RWPE2 (cell line): ENCODE measurements around the gene RPL38.

ENCODE experiments used
- ATAC-seq: fragments of 200-7000 bp; cut with Tn5 transposase; 3 replicates; pipeline ENCODE4 v1.9.1; 2021; ENCODE audit warnings: low read depth
- DNase-seq: peaks from one replicate; pipeline ENCODE4 v3.0.0-alpha.2; 2020; ENCODE audit warnings: low spot score
- H3K27ac ChIP-seq: fragments of 450-650 bp; 2 replicates; pipeline ENCODE4 v1.5.1; 2017; ENCODE audit warnings: mild to moderate bottlenecking; ENCODE audit not compliant: poor library complexity, severe bottlenecking
- H3K27me3 ChIP-seq: fragments of 250-450 bp; sonication (Bioruptor Pico); 2 replicates; pipeline ENCODE4 v1.5.1; 2021; ENCODE audit warnings: mild to moderate bottlenecking, moderate library complexity; ENCODE audit not compliant: insufficient read depth, poor library complexity, severe bottlenecking
- H3K36me3 ChIP-seq: fragments of 250-450 bp; sonication (Bioruptor Pico); 2 replicates; pipeline ENCODE4 v1.5.1; 2020; ENCODE audit warnings: low read depth, mild to moderate bottlenecking, moderate library complexity
- H3K4me1 ChIP-seq: fragments of 250-450 bp; sonication (Bioruptor Pico); 2 replicates; pipeline ENCODE4 v1.5.1; 2021; ENCODE audit warnings: mild to moderate bottlenecking, moderate library complexity; ENCODE audit not compliant: insufficient read depth, poor library complexity, severe bottlenecking
- H3K4me3 ChIP-seq: fragments of 250-450 bp; sonication (Bioruptor Pico); 2 replicates; pipeline ENCODE4 v1.5.1; 2021; ENCODE audit warnings: mild to moderate bottlenecking, moderate library complexity; ENCODE audit not compliant: severe bottlenecking
- H3K9me3 ChIP-seq: fragments of 250-450 bp; sonication (Bioruptor Pico); 2 replicates; pipeline ENCODE4 v1.5.1; 2021; ENCODE audit warnings: mild to moderate bottlenecking, moderate library complexity; ENCODE audit not compliant: severe bottlenecking
- CTCF ChIP-seq: fragments of 450-650 bp; IDR thresholded peaks from one replicate; pipeline ENCODE4 v1.5.1; 2017; ENCODE audit warnings: mild to moderate bottlenecking, moderate library complexity; ENCODE audit not compliant: poor library complexity, severe bottlenecking

The RPL38 gene

GRCh38 chr17:74217888-74218287 is 14.4 kb downstream of the RPL38 start:
- Histone ChIP-seq H3K4me1 (peaks cover under 1% of the 10 kb centered on the region), H3K27me3 (no peaks in the 10 kb centered on the region), H3K9me3 (no peaks in the 10 kb centered on the region), H3K4me3 (no peak overlapping the region), H3K27ac (no peak overlapping the region), H3K36me3 (no peaks in the 10 kb centered on the region)
- no peak for TF ChIP-seq CTCF
- DNase-seq (no peak), ATAC-seq (no peak)

- Histone ChIP-seq H3K27me3 (no peaks in the 10 kb centered on the region), H3K36me3 (no peaks in the 10 kb centered on the region), H3K27ac (no peak overlapping the region), H3K9me3 (no peaks in the 10 kb centered on the region), H3K4me1 (no peaks in the 10 kb centered on the region), H3K4me3 (no peak overlapping the region)
- TF ChIP-seq CTCF: no peak
- no peak for ATAC-seq
- DNase-seq: no peak
Observed at GRCh38 chr17:74218436-74218835, 15.0 kb downstream of the RPL38 start.

GRCh38 chr17:74219576-74220133 is 16.2 kb downstream of the RPL38 start:
- Histone ChIP-seq H3K27ac (no peak overlapping the region), H3K4me1 (no peaks in the 10 kb centered on the region), H3K9me3 (no peaks in the 10 kb centered on the region), H3K36me3 (no peaks in the 10 kb centered on the region), H3K27me3 (no peaks in the 10 kb centered on the region), H3K4me3 (no peak overlapping the region)
- ATAC-seq (no peak), DNase-seq (no peak)
- no peak for TF ChIP-seq CTCF

- no peak overlapping the region for H3K4me3 ChIP-seq
- H3K9me3 ChIP-seq: no peaks in the 10 kb centered on the region
- no peak for TF ChIP-seq CTCF
- no peak for DNase-seq
- no peaks in the 10 kb centered on the region for H3K27me3 ChIP-seq
- no peak overlapping the region for H3K27ac ChIP-seq
- H3K4me1 ChIP-seq: no peaks in the 10 kb centered on the region
- ATAC-seq: no peak
- H3K36me3 ChIP-seq: no peaks in the 10 kb centered on the region
Observed at GRCh38 chr17:74220219-74220618, 16.7 kb downstream of the RPL38 start.

- Histone ChIP-seq H3K36me3 (no peaks in the 10 kb centered on the region), H3K27ac (no peak overlapping the region), H3K4me1 (no peaks in the 10 kb centered on the region), H3K4me3 (no peak overlapping the region), H3K9me3 (no peaks in the 10 kb centered on the region), H3K27me3 (no peaks in the 10 kb centered on the region)
- DNase-seq (no peak), ATAC-seq (no peak)
- TF ChIP-seq CTCF: no peak
Observed at GRCh38 chr17:74220946-74221818, 17.7 kb downstream of the RPL38 start.
